ENCODE measurements around the gene MAN2B2.
"Not testable (repeated sequence)": the region's sequence is repeated elsewhere in the genome, so short reads cannot be mapped to it uniquely, and the experiment has no call there.

The MAN2B2 gene

GRCh38 chr4:6625256-6625655 lies 50.3 kb downstream of the MAN2B2 start:
- H3K9me3 ChIP-seq (ENCODE audit: insufficient read depth, low read length) = no peaks in the 10 kb centered on the region
- no peak overlapping the region for H3K9ac ChIP-seq (ENCODE audit: low read length)
- H3K27me3 ChIP-seq (ENCODE audit: low read depth, low read length) = no peaks in the 10 kb centered on the region
- H3K36me3 ChIP-seq (replicated peaks; ENCODE audit: low read depth, low read length) = no peaks in the 10 kb centered on the region
- H3K79me2 ChIP-seq (ENCODE audit: low read length) = no peaks in the 10 kb centered on the region
- H4K20me1 ChIP-seq (ENCODE audit: insufficient read depth, low read length) = no peaks in the 10 kb centered on the region
- H3K4me2 ChIP-seq (ENCODE audit: low read length) = no peak overlapping the region
- no peaks in the 10 kb centered on the region for H3K4me1 ChIP-seq (ENCODE audit: low read length)
- no peak overlapping the region for H3K27ac ChIP-seq (ENCODE audit: low read length)
- TF ChIP-seq EZH2phosphoT487 (IDR thresholded peaks at IDR 0.05; ENCODE audit: low read depth) (no peak), CTCF (IDR thresholded peaks at IDR 0.05; ENCODE audit: low read depth, low read length) (no peak)
- H3K4me3 ChIP-seq (ENCODE audit: low read length) = no peak overlapping the region
- H2AFZ ChIP-seq (ENCODE audit: low read depth, low read length) = no peak overlapping the region

- H3K27me3 ChIP-seq (ENCODE audit: low read depth, low read length) = no peaks in the 10 kb centered on the region
- no peaks in the 10 kb centered on the region for H3K79me2 ChIP-seq (ENCODE audit: low read length)
- H3K9ac ChIP-seq (ENCODE audit: low read length) = no peak overlapping the region
- no peaks in the 10 kb centered on the region for H3K9me3 ChIP-seq (ENCODE audit: insufficient read depth, low read length)
- H3K27ac ChIP-seq (ENCODE audit: low read length) = no peak overlapping the region
- H3K4me1 ChIP-seq (ENCODE audit: low read length) = no peaks in the 10 kb centered on the region
- no peaks in the 10 kb centered on the region for H3K36me3 ChIP-seq (replicated peaks; ENCODE audit: low read depth, low read length)
- no peak overlapping the region for H2AFZ ChIP-seq (ENCODE audit: low read depth, low read length)
- H3K4me3 ChIP-seq (ENCODE audit: low read length) = no peak overlapping the region
- H3K4me2 ChIP-seq (ENCODE audit: low read length) = no peak overlapping the region
- TF ChIP-seq CTCF (IDR thresholded peaks at IDR 0.05; ENCODE audit: low read depth, low read length) (no peak), EZH2phosphoT487 (IDR thresholded peaks at IDR 0.05; ENCODE audit: low read depth) (no peak)
- H4K20me1 ChIP-seq (ENCODE audit: insufficient read depth, low read length) = no peaks in the 10 kb centered on the region
These were observed 51.1 kb downstream of the MAN2B2 start for GRCh38 chr4:6626066-6626465.

GRCh38 chr4:6627832-6628231 lies 52.8 kb downstream of the MAN2B2 start:
- Histone ChIP-seq H3K27me3 (ENCODE audit: low read depth, low read length) (no peaks in the 10 kb centered on the region), H3K4me2 (ENCODE audit: low read length) (no peak overlapping the region), H3K27ac (ENCODE audit: low read length) (no peak overlapping the region), H3K9ac (ENCODE audit: low read length) (no peak overlapping the region), H3K79me2 (ENCODE audit: low read length) (no peaks in the 10 kb centered on the region), H3K4me1 (ENCODE audit: low read length) (no peaks in the 10 kb centered on the region), H3K9me3 (ENCODE audit: insufficient read depth, low read length) (no peaks in the 10 kb centered on the region), H2AFZ (ENCODE audit: low read depth, low read length) (no peak overlapping the region), H3K36me3 (replicated peaks; ENCODE audit: low read depth, low read length) (no peaks in the 10 kb centered on the region), H3K4me3 (ENCODE audit: low read length) (no peak overlapping the region), H4K20me1 (ENCODE audit: insufficient read depth, low read length) (no peaks in the 10 kb centered on the region)
- TF ChIP-seq EZH2phosphoT487 (IDR thresholded peaks at IDR 0.05; ENCODE audit: low read depth) (no peak), CTCF (IDR thresholded peaks at IDR 0.05; ENCODE audit: low read depth, low read length) (no peak)

- not testable (repeated sequence) for H3K27me3 ChIP-seq (ENCODE audit: low read depth, low read length); H3K36me3 ChIP-seq (replicated peaks; ENCODE audit: low read depth, low read length); H3K79me2 ChIP-seq (ENCODE audit: low read length); H3K4me1 ChIP-seq (ENCODE audit: low read length); H3K4me3 ChIP-seq (ENCODE audit: low read length); H3K27ac ChIP-seq (ENCODE audit: low read length); H2AFZ ChIP-seq (ENCODE audit: low read depth, low read length); H3K9me3 ChIP-seq (ENCODE audit: insufficient read depth, low read length); H4K20me1 ChIP-seq (ENCODE audit: insufficient read depth, low read length); H3K4me2 ChIP-seq (ENCODE audit: low read length); H3K9ac ChIP-seq (ENCODE audit: low read length)
These were observed 53.5 kb downstream of the MAN2B2 start for GRCh38 chr4:6628484-6628883.

- H3K9me3 ChIP-seq (ENCODE audit: insufficient read depth, low read length) = no peaks in the 10 kb centered on the region
- no peaks in the 10 kb centered on the region for H4K20me1 ChIP-seq (ENCODE audit: insufficient read depth, low read length)
- H3K79me2 ChIP-seq (ENCODE audit: low read length) = no peaks in the 10 kb centered on the region
- 0 out of 2 replicates have a peak, but pooled peaks cover 2% of the 10 kb centered on the region for H3K4me1 ChIP-seq (ENCODE audit: low read length)
- H3K9ac ChIP-seq (ENCODE audit: low read length) = no peak overlapping the region
- H3K27me3 ChIP-seq (ENCODE audit: low read depth, low read length) = no peaks in the 10 kb centered on the region
- no peak for TF ChIP-seq CTCF (IDR thresholded peaks at IDR 0.05; ENCODE audit: low read depth, low read length)
- TF ChIP-seq EZH2phosphoT487 (IDR thresholded peaks at IDR 0.05; ENCODE audit: low read depth) = no peak
- H2AFZ ChIP-seq (ENCODE audit: low read depth, low read length) = no peak overlapping the region
- H3K36me3 ChIP-seq (replicated peaks; ENCODE audit: low read depth, low read length) = no peaks in the 10 kb centered on the region
- H3K4me3 ChIP-seq (ENCODE audit: low read length) = no peak overlapping the region
- no peak overlapping the region for H3K27ac ChIP-seq (ENCODE audit: low read length)
- H3K4me2 ChIP-seq (ENCODE audit: low read length) = no peak overlapping the region
These were observed 57.1 kb downstream of the MAN2B2 start for GRCh38 chr4:6632125-6632524.
